ENCODE data around the gene C19orf44. TPM values are rescaled to one million over a fixed set of nuclear protein-coding genes. Genes with fewer than 3 reads are reported as not detected.

Gene C19orf44
- total RNA-seq, 1 experiment from 2014 or later, result 9.2 TPM

DNA sequence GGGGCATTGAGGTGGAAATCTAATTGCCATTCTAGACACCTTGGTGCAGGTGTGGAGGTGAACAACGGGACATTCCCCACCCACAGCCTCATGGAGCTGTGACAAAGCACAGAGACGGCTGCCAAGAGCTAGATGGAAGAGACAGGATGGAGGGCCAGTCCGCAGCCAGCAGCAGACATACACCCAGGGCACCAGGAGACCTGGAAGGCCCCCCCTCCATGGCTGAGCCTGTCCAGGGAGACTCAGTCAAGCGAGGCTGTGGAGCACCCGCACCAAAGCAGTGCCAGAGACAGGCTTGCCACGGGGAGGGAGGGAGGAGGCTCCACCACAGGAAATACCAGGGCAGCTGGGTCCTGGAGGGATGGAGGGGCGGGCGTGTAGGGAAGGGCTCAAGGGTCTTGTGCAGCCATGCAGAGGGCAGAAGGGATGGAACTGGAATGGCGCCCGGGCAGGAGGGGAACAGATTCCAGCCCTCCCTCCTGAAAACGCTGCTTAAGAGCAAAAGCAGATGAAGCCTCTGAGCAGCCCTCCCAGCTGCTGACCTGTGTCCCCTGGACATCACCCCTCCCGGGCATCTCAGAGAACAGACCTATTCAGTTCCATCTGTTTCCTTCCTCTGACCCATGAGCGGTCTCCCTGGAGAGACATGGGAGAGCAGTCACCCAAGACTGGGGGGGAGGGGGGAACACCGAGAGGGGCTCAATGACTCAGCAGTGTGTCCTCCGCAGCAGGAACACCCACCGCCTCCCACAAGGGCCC, 38.8 kb upstream of the C19orf44 start:
- BruUV-seq (replicated peaks), result no TSS peak
- ChIA-PET CTCF (no interaction called here), POLR2A (interaction anchor here (1.1 kb wide), 1 partner anchor 13 kb away, joined by 3 read pairs; no protein-coding TSS in a partner anchor)
- Mint-ChIP-seq H3K27ac (ENCODE audit: low read depth, unreplicated experiment) (peak overlapping the region; percentile 1), H3K27me3 (ENCODE audit: insufficient read depth, unreplicated experiment) (no peaks in the 10 kb centered on the region), H3K4me1 (ENCODE audit: insufficient read depth, unreplicated experiment) (peaks cover 24% of the 10 kb centered on the region), H3K9me3 (ENCODE audit: unreplicated experiment) (no peaks in the 10 kb centered on the region), H3K4me3 (ENCODE audit: unreplicated experiment) (peak overlapping the region; percentile 44), H3K36me3 (ENCODE audit: insufficient read depth, unreplicated experiment) (peaks cover 9% of the 10 kb centered on the region)
- intact Hi-C loops (cut with micrococcal nuclease), result no loop called here
- TF ChIP-seq, protein P1, sequence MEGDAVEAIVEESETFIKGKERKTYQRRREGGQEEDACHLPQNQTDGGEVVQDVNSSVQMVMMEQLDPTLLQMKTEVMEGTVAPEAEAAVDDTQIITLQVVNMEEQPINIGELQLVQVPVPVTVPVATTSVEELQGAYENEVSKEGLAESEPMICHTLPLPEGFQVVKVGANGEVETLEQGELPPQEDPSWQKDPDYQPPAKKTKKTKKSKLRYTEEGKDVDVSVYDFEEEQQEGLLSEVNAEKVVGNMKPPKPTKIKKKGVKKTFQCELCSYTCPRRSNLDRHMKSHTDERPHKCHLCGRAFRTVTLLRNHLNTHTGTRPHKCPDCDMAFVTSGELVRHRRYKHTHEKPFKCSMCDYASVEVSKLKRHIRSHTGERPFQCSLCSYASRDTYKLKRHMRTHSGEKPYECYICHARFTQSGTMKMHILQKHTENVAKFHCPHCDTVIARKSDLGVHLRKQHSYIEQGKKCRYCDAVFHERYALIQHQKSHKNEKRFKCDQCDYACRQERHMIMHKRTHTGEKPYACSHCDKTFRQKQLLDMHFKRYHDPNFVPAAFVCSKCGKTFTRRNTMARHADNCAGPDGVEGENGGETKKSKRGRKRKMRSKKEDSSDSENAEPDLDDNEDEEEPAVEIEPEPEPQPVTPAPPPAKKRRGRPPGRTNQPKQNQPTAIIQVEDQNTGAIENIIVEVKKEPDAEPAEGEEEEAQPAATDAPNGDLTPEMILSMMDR (IDR thresholded peaks at IDR 0.05; ENCODE audit: unreplicated experiment), result no peak
- DNase-seq (ENCODE audit: unreplicated experiment), result peak; percentile 27

DNA sequence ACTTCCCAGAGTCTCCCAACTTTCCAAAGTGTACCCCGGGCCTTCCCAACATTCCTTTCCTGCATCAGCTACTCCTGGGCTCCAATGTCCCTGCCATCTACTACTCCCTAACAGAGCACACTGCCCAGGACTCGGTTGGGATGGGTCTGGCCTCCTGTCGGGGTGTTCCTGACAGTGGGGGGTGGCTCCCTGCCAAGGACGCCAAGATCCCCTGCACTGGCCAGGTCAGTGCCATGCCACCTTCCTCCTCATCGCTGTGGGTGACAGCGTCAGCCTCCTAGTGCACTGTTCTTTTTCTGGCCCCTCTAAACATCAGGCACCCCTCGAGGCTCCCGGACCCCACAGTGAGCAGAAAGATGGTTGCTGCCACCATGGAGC, 38.3 kb upstream of the C19orf44 start:
- no peaks in the 10 kb centered on the region for H3K27me3 Mint-ChIP-seq (ENCODE audit: insufficient read depth, unreplicated experiment)
- peaks cover 30% of the 10 kb centered on the region for H3K4me1 Mint-ChIP-seq (ENCODE audit: insufficient read depth, unreplicated experiment)
- peak overlapping the region; percentile 1 for H3K27ac Mint-ChIP-seq (ENCODE audit: low read depth, unreplicated experiment)
- no peak overlapping the region for H3K4me3 Mint-ChIP-seq (ENCODE audit: unreplicated experiment)
- intact Hi-C loops (cut with micrococcal nuclease), result no loop called here
- BruUV-seq (replicated peaks), result no TSS peak
- no peak for DNase-seq (ENCODE audit: unreplicated experiment)
- peaks cover 9% of the 10 kb centered on the region for H3K36me3 Mint-ChIP-seq (ENCODE audit: insufficient read depth, unreplicated experiment)
- POLR2A ChIA-PET, result no interaction called here
- TF ChIP-seq, protein P1 (IDR thresholded peaks at IDR 0.05; ENCODE audit: unreplicated experiment), result no peak
- no peaks in the 10 kb centered on the region for H3K9me3 Mint-ChIP-seq (ENCODE audit: unreplicated experiment)
- CTCF ChIA-PET, result no interaction called here

DNA sequence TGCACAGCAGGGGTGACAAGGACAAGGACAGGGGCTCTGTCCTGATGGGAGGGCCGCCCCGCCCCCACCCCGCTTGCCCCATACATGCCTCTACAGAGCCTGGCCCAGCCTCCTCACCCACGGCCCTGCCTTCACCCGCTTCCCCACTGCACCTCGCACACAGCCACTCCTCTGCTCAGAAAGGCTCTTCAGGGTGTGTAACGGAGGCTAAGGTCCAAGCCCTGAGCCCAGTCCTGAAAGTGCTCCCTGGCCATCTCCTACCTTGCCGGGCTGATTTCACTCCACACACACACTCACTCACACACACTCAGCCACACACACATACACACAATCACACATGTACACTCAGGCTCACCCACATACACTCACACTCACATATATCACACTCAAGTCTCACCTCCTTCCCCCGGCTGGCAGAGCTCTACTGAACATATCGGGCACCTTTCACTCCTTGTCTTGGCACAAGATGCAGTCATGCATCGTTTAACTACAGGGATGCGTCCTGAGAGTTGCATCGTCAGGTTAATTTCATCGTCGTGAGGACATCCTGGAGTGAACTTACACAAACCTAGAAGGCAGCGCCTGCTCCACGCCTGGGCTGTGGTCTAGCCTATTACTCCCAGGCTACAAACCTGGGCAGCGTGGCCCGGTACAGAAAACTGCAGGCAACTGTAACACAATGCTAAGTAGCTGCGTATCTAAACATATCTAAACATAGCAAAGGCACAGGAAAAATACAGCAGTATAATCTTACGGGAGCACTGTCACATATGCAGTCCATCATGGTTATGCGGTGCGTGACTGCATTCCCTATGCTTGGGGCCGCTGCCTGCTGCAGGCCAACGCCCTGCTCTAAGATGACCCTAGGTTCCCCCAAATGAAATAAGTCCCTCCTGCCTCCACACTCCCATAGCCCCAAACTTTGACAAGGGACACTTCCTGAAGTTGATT, 37.5 kb upstream of the C19orf44 start:
- H3K27me3 Mint-ChIP-seq (ENCODE audit: insufficient read depth, unreplicated experiment), result no peaks in the 10 kb centered on the region
- TF ChIP-seq, protein P1 (IDR thresholded peaks at IDR 0.05; ENCODE audit: unreplicated experiment), result no peak
- H3K27ac Mint-ChIP-seq (ENCODE audit: low read depth, unreplicated experiment), result peak overlapping the region; percentile 1
- BruUV-seq (replicated peaks), result no TSS peak
- H3K36me3 Mint-ChIP-seq (ENCODE audit: insufficient read depth, unreplicated experiment), result peaks cover 6% of the 10 kb centered on the region
- intact Hi-C loops (cut with micrococcal nuclease), result no loop called here
- H3K9me3 Mint-ChIP-seq (ENCODE audit: unreplicated experiment), result no peaks in the 10 kb centered on the region
- DNase-seq (ENCODE audit: unreplicated experiment), result no peak
- no peak overlapping the region for H3K4me3 Mint-ChIP-seq (ENCODE audit: unreplicated experiment)
- H3K4me1 Mint-ChIP-seq (ENCODE audit: insufficient read depth, unreplicated experiment), result peaks cover 37% of the 10 kb centered on the region
- ChIA-PET POLR2A (no interaction called here), CTCF (no interaction called here)

DNA sequence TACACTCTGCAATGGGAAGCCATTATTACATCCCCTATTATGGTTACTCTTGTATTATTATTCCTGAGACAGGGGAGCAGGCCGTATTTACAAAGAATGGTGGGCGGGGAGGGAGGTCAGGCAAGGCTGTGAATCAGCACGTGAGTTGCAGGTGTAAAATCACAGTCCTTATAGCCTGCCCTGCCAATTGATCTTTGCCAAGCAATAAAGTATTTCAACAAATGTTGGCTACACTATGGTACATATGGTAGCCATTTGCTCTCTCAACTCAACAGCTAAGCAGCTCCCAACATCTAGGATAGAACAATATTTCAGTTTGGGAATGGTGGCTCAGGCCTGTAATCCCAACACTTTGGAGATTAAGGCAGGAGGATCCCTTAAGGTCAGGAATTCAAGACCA, 36.5 kb upstream of the C19orf44 start:
- Mint-ChIP-seq H3K27ac (ENCODE audit: low read depth, unreplicated experiment) (no peak overlapping the region), H3K27me3 (ENCODE audit: insufficient read depth, unreplicated experiment) (no peaks in the 10 kb centered on the region), H3K4me1 (ENCODE audit: insufficient read depth, unreplicated experiment) (peaks cover 38% of the 10 kb centered on the region), H3K4me3 (ENCODE audit: unreplicated experiment) (no peak overlapping the region), H3K36me3 (ENCODE audit: insufficient read depth, unreplicated experiment) (peaks cover 8% of the 10 kb centered on the region), H3K9me3 (ENCODE audit: unreplicated experiment) (no peaks in the 10 kb centered on the region)
- TF ChIP-seq, protein P1 (IDR thresholded peaks at IDR 0.05; ENCODE audit: unreplicated experiment), result no peak
- DNase-seq (ENCODE audit: unreplicated experiment), result no peak
- POLR2A ChIA-PET, result no interaction called here
- intact Hi-C loops (cut with micrococcal nuclease), result no loop called here
- CTCF ChIA-PET, result interaction anchor here (0.6 kb wide), 1 partner anchor 212 kb away, joined by 4 read pairs; no protein-coding TSS in a partner anchor
- no TSS peak for BruUV-seq (replicated peaks)

All from MCF 10A (cell line).